ENCODE measurements around the gene RGP1. TPM values are rescaled to one million over a fixed set of nuclear protein-coding genes. Genes with fewer than 3 reads are reported as not detected.

RGP1 gene
- total and polyA plus RNA-seq, 9 of the 15 experiments (the other 6 are each of a cell fraction or from before 2014, with no cell fraction given), result 0.42 to 13.8 (median 6.7) TPM

GRCh38 chr9:35797311-35798109 is 48.4 kb downstream of the RGP1 start:
- FAIRE-seq (peak; percentile 37), ATAC-seq (no peak), DNase-seq (ENCODE audit: extremely low read depth in 1 of 4, low spot score in 3 of 4) (no peak)
- intact Hi-C loops (cut with micrococcal nuclease), result no loop called here
- 80% methylated on average over 6 of the region's 6 CpGs for WGBS (ENCODE audit: insufficient coverage, low coverage, missing lambda C conversion rate)
- CTCF ChIA-PET (ENCODE audit: low intra/inter-chr PET ratio), result no interaction called here
- no peaks in the 10 kb centered on the region; the same call in 2 of the 3 replicates for H3K79me2 ChIP-seq (ENCODE audit: control insufficient read depth, insufficient read depth, low read length)
- H3K4me2 ChIP-seq (ENCODE audit: insufficient read depth, low read length), result no peak overlapping the region
- no peaks in the 10 kb centered on the region for H3K9me3 ChIP-seq (replicated peaks; ENCODE audit: control insufficient read depth, insufficient read depth, low read depth, low read length)
- peaks cover 17 to 35% of the 10 kb centered on the region in 2 experiments; a peak in 4 of 5 replicates for H3K4me1 ChIP-seq (replicated peaks in 1 of 2; ENCODE audit: control insufficient read depth in 2 of 2, insufficient read depth in 2 of 2, low read length in 2 of 2)
- TF ChIP-seq NFATC3 (IDR thresholded peaks at IDR 0.05) (no peak), JUND (IDR thresholded peaks at IDR 0.05; ENCODE audit: borderline replicate concordance, low read depth, low read length) (0 out of 2 replicates have a peak, but pooled peaks have one; percentile 26), JUND (tag; IDR thresholded peaks at IDR 0.05; ENCODE audit: borderline replicate concordance, low read depth, low read length) (peak; percentile 48; the same call in 1 of the 3 replicates), MEF2A (IDR thresholded peaks at IDR 0.05; ENCODE audit: control insufficient read depth, low read depth, low read length) (no peak), EWSR1 (IDR thresholded peaks at IDR 0.05; ENCODE audit: borderline replicate concordance, low read depth, partially characterized antibody) (no peak), ATF3 (IDR thresholded peaks at IDR 0.05) (peak; percentile 91), ATF3 (CRISPR knock-in tag; conservative IDR thresholded peaks at IDR 0.05) (no peak), GATAD2B (IDR thresholded peaks at IDR 0.05; ENCODE audit: borderline replicate concordance) (no peak), TAL1 (IDR thresholded peaks at IDR 0.05) (no peak), ATF7 (IDR thresholded peaks at IDR 0.05) (peak; percentile 43; the same call in 1 of the 2 replicates), ZNF175 (CRISPR knock-in tag; IDR thresholded peaks at IDR 0.05; ENCODE audit: low read depth) (no peak), TRIM24 (IDR thresholded peaks at IDR 0.05) (no peak), POU5F1 (IDR thresholded peaks at IDR 0.05; ENCODE audit: borderline replicate concordance, low read depth, low read length, partially characterized antibody) (no peak), HNRNPH1 (optimal IDR thresholded peaks at IDR 0.05; ENCODE audit: low read depth, low read length) (no peak)
- POLR2A ChIA-PET, result no interaction called here
- H3K27ac ChIP-seq (ENCODE audit: extremely low read depth, low read depth, low read length), result no peak overlapping the region; the same call in 2 of the 3 replicates
- H3K27me3 ChIP-seq (ENCODE audit: control insufficient read depth in 2 of 2, insufficient read depth in 2 of 2, low read length in 2 of 2), result no peaks in the 10 kb centered on the region
- in situ Hi-C loops (cut with MboI), result loop anchor here (10.0 kb wide), 1 partner anchor 87 kb away; no protein-coding TSS in a partner anchor
- no peaks in the 10 kb centered on the region for H4K20me1 ChIP-seq (replicated peaks; ENCODE audit: control insufficient read depth, insufficient read depth, low read length)
- H3K9me1 ChIP-seq (ENCODE audit: control insufficient read depth, insufficient read depth, low read length), result no peaks in the 10 kb centered on the region
- H3K4me3 ChIP-seq, result no peak overlapping the region
- H3K36me3 ChIP-seq (ENCODE audit: control insufficient read depth, insufficient read depth, low read length), result peaks cover 9% of the 10 kb centered on the region; the same call in 2 of the 3 replicates
- no peak overlapping the region for H2AFZ ChIP-seq (ENCODE audit: low read depth, low read length)
- H3K9ac ChIP-seq (ENCODE audit: insufficient read depth in 1 of 2, low read depth in 2 of 2, low read length in 2 of 2), result no peak overlapping the region
- BruUV-seq (replicated peaks), result no TSS peak
